ENCODE data around the gene CCDC39.

Gene CCDC39

DNA sequence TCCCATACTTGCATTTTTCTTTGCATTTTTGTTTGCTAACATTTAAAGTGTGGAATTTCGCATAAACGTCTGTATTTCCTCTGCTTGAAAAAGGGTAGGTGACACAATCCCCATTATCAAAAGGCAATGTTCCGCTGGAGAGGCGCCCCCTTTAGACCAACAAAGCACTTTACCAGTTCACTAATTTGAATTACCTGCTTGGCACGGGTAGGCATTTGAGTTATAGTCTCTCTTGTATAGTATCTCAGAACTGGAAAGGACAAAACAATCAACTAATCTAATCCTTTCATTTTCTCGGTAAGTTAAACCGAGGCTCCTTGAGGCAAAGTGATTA is 775 bp upstream of the CCDC39 start (continued):
- TF ChIP-seq ZNF501 (tag by site-specific recombination; IDR thresholded peaks at IDR 0.05): no peak
- 0 out of 2 replicates have a peak, but pooled peaks have one; percentile 20 for TF ChIP-seq ZFP69B (tag by site-specific recombination; IDR thresholded peaks at IDR 0.05)
- no peak for TF ChIP-seq ZNF629 (tag by site-specific recombination; IDR thresholded peaks at IDR 0.05)
- TF ChIP-seq ZNF394 (tag by site-specific recombination; IDR thresholded peaks at IDR 0.05; ENCODE audit: borderline replicate concordance): no peak
- TF ChIP-seq, protein P1, sequence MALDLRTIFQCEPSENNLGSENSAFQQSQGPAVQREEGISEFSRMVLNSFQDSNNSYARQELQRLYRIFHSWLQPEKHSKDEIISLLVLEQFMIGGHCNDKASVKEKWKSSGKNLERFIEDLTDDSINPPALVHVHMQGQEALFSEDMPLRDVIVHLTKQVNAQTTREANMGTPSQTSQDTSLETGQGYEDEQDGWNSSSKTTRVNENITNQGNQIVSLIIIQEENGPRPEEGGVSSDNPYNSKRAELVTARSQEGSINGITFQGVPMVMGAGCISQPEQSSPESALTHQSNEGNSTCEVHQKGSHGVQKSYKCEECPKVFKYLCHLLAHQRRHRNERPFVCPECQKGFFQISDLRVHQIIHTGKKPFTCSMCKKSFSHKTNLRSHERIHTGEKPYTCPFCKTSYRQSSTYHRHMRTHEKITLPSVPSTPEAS (tag by site-specific recombination; IDR thresholded peaks at IDR 0.05): no peak
- TF ChIP-seq ZNF433 (tag by site-specific recombination; IDR thresholded peaks at IDR 0.05; ENCODE audit: low read depth): no peak
- TF ChIP-seq HOXC10 (CRISPR knock-in tag; IDR thresholded peaks at IDR 0.05): no peak
- TF ChIP-seq, protein P2, sequence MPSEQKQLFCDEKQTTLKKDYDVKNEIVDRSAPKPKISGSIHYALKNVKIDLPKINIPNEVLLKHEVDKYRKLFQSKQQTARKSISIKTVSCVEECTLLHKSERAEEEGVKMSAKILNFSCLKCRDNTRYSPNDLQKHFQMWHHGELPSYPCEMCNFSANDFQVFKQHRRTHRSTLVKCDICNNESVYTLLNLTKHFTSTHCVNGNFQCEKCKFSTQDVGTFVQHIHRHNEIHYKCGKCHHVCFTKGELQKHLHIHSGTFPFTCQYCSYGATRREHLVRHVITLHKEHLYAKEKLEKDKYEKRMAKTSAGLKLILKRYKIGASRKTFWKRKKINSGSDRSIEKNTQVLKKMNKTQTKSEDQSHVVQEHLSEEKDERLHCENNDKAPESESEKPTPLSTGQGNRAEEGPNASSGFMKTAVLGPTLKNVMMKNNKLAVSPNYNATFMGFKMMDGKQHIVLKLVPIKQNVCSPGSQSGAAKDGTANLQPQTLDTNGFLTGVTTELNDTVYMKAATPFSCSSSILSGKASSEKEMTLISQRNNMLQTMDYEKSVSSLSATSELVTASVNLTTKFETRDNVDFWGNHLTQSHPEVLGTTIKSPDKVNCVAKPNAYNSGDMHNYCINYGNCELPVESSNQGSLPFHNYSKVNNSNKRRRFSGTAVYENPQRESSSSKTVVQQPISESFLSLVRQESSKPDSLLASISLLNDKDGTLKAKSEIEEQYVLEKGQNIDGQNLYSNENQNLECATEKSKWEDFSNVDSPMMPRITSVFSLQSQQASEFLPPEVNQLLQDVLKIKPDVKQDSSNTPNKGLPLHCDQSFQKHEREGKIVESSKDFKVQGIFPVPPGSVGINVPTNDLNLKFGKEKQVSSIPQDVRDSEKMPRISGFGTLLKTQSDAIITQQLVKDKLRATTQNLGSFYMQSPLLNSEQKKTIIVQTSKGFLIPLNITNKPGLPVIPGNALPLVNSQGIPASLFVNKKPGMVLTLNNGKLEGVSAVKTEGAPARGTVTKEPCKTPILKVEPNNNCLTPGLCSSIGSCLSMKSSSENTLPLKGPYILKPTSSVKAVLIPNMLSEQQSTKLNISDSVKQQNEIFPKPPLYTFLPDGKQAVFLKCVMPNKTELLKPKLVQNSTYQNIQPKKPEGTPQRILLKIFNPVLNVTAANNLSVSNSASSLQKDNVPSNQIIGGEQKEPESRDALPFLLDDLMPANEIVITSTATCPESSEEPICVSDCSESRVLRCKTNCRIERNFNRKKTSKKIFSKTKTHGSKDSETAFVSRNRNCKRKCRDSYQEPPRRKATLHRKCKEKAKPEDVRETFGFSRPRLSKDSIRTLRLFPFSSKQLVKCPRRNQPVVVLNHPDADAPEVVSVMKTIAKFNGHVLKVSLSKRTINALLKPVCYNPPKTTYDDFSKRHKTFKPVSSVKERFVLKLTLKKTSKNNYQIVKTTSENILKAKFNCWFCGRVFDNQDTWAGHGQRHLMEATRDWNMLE (tag by site-specific recombination; conservative IDR thresholded peaks at IDR 0.05; ENCODE audit: low read depth): no peak
- 0 out of 2 replicates have a peak, but pooled peaks have one; percentile 26 for TF ChIP-seq ZNF10 (tag by site-specific recombination; IDR thresholded peaks at IDR 0.05)
- no peak for TF ChIP-seq ZNF548 (tag by site-specific recombination; IDR thresholded peaks at IDR 0.05)
- no peak for TF ChIP-seq ZNF138 (tag by site-specific recombination; IDR thresholded peaks at IDR 0.05; ENCODE audit: borderline replicate concordance)
- no peak for TF ChIP-seq ZNF426 (tag by site-specific recombination; IDR thresholded peaks at IDR 0.05)
- no peak for TF ChIP-seq ZNF221 (tag by site-specific recombination; IDR thresholded peaks at IDR 0.05; ENCODE audit: borderline replicate concordance)
- peak; percentile 44; the same call in 1 of the 2 replicates for TF ChIP-seq ZNF146 (tag by site-specific recombination; IDR thresholded peaks at IDR 0.05)
- no peak for TF ChIP-seq ZNF677 (tag by site-specific recombination; IDR thresholded peaks at IDR 0.05)
- no peak for TF ChIP-seq ZNF169 (tag by site-specific recombination; IDR thresholded peaks at IDR 0.05)
- TF ChIP-seq, protein P3, sequence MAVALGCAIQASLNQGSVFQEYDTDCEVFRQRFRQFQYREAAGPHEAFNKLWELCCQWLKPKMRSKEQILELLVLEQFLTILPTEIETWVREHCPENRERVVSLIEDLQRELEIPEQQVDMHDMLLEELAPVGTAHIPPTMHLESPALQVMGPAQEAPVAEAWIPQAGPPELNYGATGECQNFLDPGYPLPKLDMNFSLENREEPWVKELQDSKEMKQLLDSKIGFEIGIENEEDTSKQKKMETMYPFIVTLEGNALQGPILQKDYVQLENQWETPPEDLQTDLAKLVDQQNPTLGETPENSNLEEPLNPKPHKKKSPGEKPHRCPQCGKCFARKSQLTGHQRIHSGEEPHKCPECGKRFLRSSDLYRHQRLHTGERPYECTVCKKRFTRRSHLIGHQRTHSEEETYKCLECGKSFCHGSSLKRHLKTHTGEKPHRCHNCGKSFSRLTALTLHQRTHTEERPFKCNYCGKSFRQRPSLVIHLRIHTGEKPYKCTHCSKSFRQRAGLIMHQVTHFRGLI (tag by site-specific recombination; IDR thresholded peaks at IDR 0.05): no peak
- TF ChIP-seq, protein P4, sequence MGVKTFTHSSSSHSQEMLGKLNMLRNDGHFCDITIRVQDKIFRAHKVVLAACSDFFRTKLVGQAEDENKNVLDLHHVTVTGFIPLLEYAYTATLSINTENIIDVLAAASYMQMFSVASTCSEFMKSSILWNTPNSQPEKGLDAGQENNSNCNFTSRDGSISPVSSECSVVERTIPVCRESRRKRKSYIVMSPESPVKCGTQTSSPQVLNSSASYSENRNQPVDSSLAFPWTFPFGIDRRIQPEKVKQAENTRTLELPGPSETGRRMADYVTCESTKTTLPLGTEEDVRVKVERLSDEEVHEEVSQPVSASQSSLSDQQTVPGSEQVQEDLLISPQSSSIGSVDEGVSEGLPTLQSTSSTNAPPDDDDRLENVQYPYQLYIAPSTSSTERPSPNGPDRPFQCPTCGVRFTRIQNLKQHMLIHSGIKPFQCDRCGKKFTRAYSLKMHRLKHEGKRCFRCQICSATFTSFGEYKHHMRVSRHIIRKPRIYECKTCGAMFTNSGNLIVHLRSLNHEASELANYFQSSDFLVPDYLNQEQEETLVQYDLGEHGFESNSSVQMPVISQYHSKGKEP (tag by site-specific recombination; IDR thresholded peaks at IDR 0.05): no peak
- TF ChIP-seq, protein P5, sequence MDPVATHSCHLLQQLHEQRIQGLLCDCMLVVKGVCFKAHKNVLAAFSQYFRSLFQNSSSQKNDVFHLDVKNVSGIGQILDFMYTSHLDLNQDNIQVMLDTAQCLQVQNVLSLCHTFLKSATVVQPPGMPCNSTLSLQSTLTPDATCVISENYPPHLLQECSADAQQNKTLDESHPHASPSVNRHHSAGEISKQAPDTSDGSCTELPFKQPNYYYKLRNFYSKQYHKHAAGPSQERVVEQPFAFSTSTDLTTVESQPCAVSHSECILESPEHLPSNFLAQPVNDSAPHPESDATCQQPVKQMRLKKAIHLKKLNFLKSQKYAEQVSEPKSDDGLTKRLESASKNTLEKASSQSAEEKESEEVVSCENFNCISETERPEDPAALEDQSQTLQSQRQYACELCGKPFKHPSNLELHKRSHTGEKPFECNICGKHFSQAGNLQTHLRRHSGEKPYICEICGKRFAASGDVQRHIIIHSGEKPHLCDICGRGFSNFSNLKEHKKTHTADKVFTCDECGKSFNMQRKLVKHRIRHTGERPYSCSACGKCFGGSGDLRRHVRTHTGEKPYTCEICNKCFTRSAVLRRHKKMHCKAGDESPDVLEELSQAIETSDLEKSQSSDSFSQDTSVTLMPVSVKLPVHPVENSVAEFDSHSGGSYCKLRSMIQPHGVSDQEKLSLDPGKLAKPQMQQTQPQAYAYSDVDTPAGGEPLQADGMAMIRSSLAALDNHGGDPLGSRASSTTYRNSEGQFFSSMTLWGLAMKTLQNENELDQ (tag by site-specific recombination; IDR thresholded peaks at IDR 0.05; ENCODE audit: low read depth): no peak
- TF ChIP-seq ZNF776 (tag by site-specific recombination; IDR thresholded peaks at IDR 0.05; ENCODE audit: borderline replicate concordance): no peak
- no peak for TF ChIP-seq ZNF600 (tag by site-specific recombination; IDR thresholded peaks at IDR 0.05)
- TF ChIP-seq ZNF423 (tag by site-specific recombination; IDR thresholded peaks at IDR 0.05): no peak
- TF ChIP-seq ZNF785 (tag by site-specific recombination; IDR thresholded peaks at IDR 0.05): no peak

Measured in HEK293 (cell line).